ENCODE measurements around the gene KRTAP16-1.

Gene KRTAP16-1

DNA sequence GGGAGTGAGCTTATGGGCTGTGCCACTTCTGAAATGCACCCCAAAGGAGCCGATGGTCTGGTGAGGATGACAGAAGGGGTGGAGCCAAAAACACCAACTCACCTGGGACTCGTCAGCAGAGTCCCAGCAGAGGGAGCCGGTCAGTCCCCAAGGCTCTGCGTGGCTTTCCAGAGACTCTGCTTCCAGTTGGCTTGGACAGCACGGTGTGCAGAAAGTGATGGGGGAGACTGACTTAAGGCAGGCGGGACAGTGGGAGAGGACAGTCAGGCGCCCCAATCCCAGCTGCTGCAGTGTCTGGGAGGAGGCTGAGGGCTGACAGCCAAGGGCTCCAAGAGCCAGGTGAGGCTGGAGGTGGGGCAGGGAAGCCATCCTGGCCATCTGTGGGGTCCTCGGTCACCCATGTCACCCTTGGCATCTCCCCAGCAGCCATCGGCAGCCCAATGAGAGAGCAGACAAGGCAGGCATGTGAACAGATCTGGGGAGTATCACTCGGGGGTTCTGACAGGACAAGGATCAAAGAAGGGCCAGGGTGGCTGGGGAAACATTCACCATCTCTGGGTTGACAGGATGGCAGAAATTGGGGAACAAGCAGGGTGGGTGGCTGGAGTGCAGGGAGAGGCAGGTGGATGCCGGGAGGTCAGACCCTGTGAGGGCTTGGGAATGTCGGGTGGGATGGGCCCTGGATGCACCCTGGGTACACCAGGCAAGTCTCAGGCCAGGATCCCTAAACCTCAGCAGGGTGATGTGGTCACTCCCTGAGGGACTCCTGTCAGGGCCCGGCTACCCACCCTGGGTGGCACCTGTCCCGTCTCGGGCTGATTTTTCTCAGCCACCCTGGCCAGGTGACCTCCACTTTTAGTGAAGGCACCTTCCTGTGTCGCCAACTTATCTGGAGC is 15.3 kb upstream of the KRTAP16-1 start:
- DNase-seq (ENCODE audit: low read depth): peak; percentile 8

DNA sequence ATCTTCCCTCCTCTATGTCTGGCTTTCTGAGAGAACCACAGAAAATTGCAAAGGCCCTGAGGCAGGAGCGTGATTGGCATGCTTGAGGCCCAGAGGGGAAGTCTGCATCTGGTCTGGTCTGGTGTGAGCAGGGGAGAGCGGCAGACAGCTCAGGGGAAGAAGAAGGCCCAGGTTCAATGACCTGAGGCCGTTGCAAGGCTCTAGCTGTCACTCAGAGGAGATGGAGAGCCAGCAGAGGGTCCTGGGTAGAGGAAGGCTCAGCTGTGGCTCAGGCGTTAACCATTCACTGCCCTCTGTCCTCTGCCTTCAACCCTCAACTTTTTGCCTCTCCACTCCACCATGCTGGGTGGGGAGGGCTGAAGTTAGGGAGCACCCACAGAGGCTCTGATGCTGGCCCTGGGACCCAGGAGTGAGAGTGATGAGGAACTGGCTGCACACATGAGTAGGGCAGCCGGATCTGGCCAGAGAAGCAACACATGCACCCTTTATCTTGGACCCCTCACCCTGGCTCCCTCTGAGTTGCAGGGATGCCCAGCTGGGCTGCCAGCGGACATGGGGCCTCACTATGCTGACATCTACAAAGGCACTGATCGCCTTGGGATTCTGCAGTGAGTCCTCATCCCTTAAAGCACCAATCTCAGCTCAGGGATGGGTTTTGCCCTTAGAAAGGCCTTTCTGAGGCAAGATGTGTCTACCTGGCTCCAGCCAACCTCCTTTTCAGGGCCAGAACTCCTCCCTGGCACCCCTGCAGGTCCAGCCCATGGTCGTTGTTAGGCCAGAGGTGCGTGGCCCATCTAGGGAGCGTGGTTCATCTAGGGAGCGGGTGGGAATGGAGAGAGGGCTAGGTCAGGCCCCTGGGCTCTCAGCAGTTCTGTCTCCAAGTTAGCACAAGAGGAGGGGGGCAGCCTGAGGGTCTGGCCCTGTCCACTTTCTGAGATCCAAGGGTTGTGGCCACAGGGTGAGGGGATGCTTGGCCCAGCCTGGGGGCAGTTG is 14.1 kb upstream of the KRTAP16-1 start:
- H3K4me3 ChIP-seq (ENCODE audit: control insufficient read depth, low read depth, low read length): no peak overlapping the region
- DNase-seq (ENCODE audit: low read depth): no peak
- TF ChIP-seq, protein P1, sequence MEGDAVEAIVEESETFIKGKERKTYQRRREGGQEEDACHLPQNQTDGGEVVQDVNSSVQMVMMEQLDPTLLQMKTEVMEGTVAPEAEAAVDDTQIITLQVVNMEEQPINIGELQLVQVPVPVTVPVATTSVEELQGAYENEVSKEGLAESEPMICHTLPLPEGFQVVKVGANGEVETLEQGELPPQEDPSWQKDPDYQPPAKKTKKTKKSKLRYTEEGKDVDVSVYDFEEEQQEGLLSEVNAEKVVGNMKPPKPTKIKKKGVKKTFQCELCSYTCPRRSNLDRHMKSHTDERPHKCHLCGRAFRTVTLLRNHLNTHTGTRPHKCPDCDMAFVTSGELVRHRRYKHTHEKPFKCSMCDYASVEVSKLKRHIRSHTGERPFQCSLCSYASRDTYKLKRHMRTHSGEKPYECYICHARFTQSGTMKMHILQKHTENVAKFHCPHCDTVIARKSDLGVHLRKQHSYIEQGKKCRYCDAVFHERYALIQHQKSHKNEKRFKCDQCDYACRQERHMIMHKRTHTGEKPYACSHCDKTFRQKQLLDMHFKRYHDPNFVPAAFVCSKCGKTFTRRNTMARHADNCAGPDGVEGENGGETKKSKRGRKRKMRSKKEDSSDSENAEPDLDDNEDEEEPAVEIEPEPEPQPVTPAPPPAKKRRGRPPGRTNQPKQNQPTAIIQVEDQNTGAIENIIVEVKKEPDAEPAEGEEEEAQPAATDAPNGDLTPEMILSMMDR (conservative IDR thresholded peaks at IDR 0.05; ENCODE audit: control insufficient read depth, insufficient read depth, low read depth, low read length): no peak

More for the DNA sequence above, 15.3 kb upstream of the KRTAP16-1 start:
- no peak overlapping the region for H3K4me3 ChIP-seq (ENCODE audit: control insufficient read depth, low read depth, low read length)
- TF ChIP-seq, protein P1 (conservative IDR thresholded peaks at IDR 0.05; ENCODE audit: control insufficient read depth, insufficient read depth, low read depth, low read length): peak; percentile 14

DNA sequence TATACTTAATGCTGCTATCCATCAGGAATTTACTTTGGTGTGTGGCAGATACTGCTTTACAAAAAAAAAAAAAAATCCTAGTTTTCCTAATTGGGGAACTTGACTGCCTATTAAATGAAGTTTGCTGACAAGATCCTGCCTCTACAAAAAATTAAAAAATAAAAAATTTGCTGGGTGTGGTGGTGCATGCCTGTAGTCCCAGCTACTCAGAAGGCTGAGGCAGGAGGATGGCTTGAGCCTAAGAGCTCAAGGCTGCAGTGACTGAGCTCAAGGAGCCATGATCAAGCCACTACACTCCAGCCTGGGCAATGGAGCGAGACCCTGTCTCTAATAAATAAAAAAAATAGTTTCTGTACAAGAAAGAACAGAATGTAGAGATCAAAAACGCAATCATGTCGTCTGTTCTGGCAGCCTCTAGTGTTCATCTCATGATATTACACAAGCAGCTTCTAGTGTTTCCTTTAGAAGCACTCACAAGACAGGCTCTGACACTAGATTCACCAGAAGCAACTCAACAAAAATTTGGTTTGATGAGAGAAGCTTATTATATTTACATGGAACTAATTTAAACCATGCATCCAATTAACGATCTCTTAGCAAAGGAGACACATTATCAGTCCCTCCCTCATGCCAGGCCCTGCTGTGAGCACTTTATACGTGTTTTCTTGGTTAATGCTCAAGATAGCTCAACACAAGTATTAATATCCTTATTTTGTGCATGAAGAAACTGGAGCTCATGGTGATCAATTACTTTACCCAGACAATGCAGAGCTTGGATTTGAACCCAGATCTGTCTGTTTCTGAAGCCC is 13.2 kb upstream of the KRTAP16-1 start:
- no peak overlapping the region for H3K4me3 ChIP-seq (ENCODE audit: control insufficient read depth, low read depth, low read length)
- TF ChIP-seq, protein P1 (conservative IDR thresholded peaks at IDR 0.05; ENCODE audit: control insufficient read depth, insufficient read depth, low read depth, low read length): peak; percentile 98
- peak; percentile 79 for DNase-seq (ENCODE audit: low read depth)

DNA sequence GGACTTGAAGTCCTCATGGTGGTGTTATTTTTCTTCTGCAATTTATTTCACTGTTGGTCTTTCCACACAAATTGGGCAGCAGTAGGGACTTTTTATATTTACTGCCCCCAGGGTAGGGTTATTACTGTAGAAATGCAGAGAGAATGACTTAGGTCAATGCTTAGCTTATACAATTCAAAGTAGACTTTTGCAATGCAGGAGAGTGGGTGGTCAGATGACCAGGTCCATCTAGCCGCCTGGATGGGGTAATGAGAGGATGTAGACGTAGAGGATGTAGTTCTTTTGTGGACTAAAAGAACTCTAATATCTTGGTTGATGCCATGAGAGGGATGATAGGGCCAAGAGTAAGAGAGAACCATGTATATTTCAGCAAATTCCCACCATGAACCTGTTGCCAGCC is 9.1 kb upstream of the KRTAP16-1 start:
- H3K4me3 ChIP-seq (ENCODE audit: control insufficient read depth, low read depth, low read length): no peak overlapping the region
- TF ChIP-seq, protein P1 (conservative IDR thresholded peaks at IDR 0.05; ENCODE audit: control insufficient read depth, insufficient read depth, low read depth, low read length): no peak
- no peak for DNase-seq (ENCODE audit: low read depth)

DNA sequence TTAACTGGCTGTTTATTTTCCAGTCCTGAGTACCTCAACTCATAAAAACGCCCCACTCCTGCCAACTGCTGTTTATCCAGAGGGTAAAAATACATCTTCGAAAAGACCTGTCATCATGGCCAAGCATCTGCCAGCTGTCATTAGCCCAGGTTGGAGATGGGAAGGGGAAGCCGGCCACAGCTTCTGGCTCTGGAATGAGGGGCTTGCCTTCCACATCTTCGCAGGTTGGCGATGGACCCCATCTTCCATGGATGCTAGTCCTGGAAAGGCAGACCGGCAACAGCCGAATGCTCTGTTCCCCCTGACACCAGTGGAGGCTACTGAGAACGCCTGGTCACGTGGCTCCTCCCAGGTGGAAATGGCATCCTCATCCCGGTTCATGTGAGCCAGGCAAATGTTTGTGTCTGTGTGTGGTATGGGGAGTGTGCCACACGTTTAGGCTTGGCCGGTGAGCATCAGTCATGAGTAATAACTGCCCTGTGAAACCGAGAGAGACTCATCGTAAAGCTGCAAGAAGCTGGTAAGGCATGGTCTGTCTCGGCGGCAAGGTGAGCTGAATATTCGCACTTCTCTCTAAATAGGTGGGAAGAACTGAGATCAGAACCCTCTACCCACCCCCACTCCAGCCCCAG is 6.8 kb upstream of the KRTAP16-1 start:
- no peak overlapping the region for H3K4me3 ChIP-seq (ENCODE audit: control insufficient read depth, low read depth, low read length)
- DNase-seq (ENCODE audit: low read depth): no peak
- TF ChIP-seq, protein P1 (conservative IDR thresholded peaks at IDR 0.05; ENCODE audit: control insufficient read depth, insufficient read depth, low read depth, low read length): no peak
